Astrocyte (in vitro differentiated cells and primary cell): ENCODE data around the gene NPTN. TPM values are rescaled to one million over a fixed set of nuclear protein-coding genes. Genes with fewer than 3 reads are reported as not detected.

Experiments
- DNase-seq: peaks from one replicate; pipeline ENCODE4 v3.0.0-alpha.2; 2010; ENCODE audit warnings: low read depth
- FAIRE-seq: peaks from 2 replicates; lab custom pipeline; 2011; peaks lifted over from hg19 to GRCh38; lab: Jason Lieb, UNC
- H2AFZ ChIP-seq: 2 replicates; pipeline ENCODE4 v1.6.0; 2012; ENCODE audit warnings: low read depth, low read length, inconsistent platforms
- H3K27ac ChIP-seq: 2 replicates; pipeline ENCODE4 v1.5.1; 2011; ENCODE audit warnings: low read depth, low read length, inconsistent platforms
- H3K27me3 ChIP-seq: 2 replicates; pipeline ENCODE4 v1.6.0; 2011; ENCODE audit warnings: low read length, inconsistent platforms; ENCODE audit not compliant: insufficient read depth
- H3K36me3 ChIP-seq: 2 replicates; pipeline ENCODE4 v1.5.1; 2011; ENCODE audit warnings: low read length, inconsistent platforms; ENCODE audit not compliant: insufficient read depth
- H3K4me1 ChIP-seq: 2 replicates; pipeline ENCODE4 v1.5.1; 2011; ENCODE audit warnings: low read length, inconsistent platforms; ENCODE audit not compliant: insufficient read depth
- H3K4me2 ChIP-seq: 2 replicates; pipeline ENCODE4 v1.6.0; 2012; ENCODE audit warnings: low read length, inconsistent platforms
- H3K4me3 ChIP-seq: 2 replicates; pipeline ENCODE4 v1.5.1; 2011; ENCODE audit warnings: low read depth, mild to moderate bottlenecking, low read length, inconsistent platforms; ENCODE audit not compliant: insufficient read depth
- H3K79me2 ChIP-seq: 2 replicates; pipeline ENCODE4 v1.6.0; 2012; ENCODE audit warnings: mild to moderate bottlenecking, low read length, inconsistent platforms; ENCODE audit not compliant: insufficient read depth
- H3K9ac ChIP-seq: 2 replicates; pipeline ENCODE4 v1.6.0; 2012; ENCODE audit warnings: mild to moderate bottlenecking, low read length, inconsistent platforms
- H3K9me3 ChIP-seq: 2 replicates; pipeline ENCODE4 v1.5.1; 2012; ENCODE audit warnings: low read depth, mild to moderate bottlenecking, low read length, inconsistent platforms; ENCODE audit not compliant: insufficient read depth
- H4K20me1 ChIP-seq: 2 replicates; pipeline ENCODE4 v1.6.0; 2012; ENCODE audit warnings: low read length, inconsistent platforms; ENCODE audit not compliant: insufficient read depth
- H3K27ac Mint-ChIP-seq: one replicate; pipeline ENCODE4 v1.8.0; 2021; ENCODE audit warnings: mild to moderate bottlenecking, mixed read lengths; ENCODE audit not compliant: unreplicated experiment
- H3K27me3 Mint-ChIP-seq: one replicate; pipeline ENCODE4 v1.8.0; 2021; ENCODE audit warnings: low read depth, mixed read lengths; ENCODE audit not compliant: unreplicated experiment
- H3K36me3 Mint-ChIP-seq: one replicate; pipeline ENCODE4 v1.8.0; 2021; ENCODE audit warnings: low read depth, mixed read lengths; ENCODE audit not compliant: unreplicated experiment
- H3K4me1 Mint-ChIP-seq: one replicate; pipeline ENCODE4 v1.8.0; 2021; ENCODE audit warnings: low read depth, mixed read lengths; ENCODE audit not compliant: unreplicated experiment
- H3K4me3 Mint-ChIP-seq: one replicate; pipeline ENCODE4 v1.8.0; 2021; ENCODE audit warnings: mild to moderate bottlenecking, moderate library complexity, mixed read lengths; ENCODE audit not compliant: unreplicated experiment
- H3K9me3 Mint-ChIP-seq: one replicate; pipeline ENCODE4 v1.8.0; 2021; ENCODE audit warnings: mild to moderate bottlenecking, mixed read lengths; ENCODE audit not compliant: unreplicated experiment
- EZH2 ChIP-seq: IDR thresholded peaks from 2 replicates; pipeline ENCODE4 v1.6.1; 2012; ENCODE audit warnings: mild to moderate bottlenecking, low read length, inconsistent platforms; ENCODE audit not compliant: insufficient read depth
- total RNA-seq: library from RNA; stranded (reverse); gene quantifications from 2 replicates; pipeline ENCODE4 v1.2.1, GENCODE V29; 2021
- TF ChIP-seq, protein P1 (sequence below): IDR thresholded peaks from 2 replicates; pipeline ENCODE4 v1.5.1; 2011; ENCODE audit warnings: low read depth, mild to moderate bottlenecking, inconsistent platforms, low read length, moderate library complexity; ENCODE audit not compliant: insufficient read depth

The NPTN gene
- total RNA-seq, 1 donor from 2014 or later = 281 TPM

DNA sequence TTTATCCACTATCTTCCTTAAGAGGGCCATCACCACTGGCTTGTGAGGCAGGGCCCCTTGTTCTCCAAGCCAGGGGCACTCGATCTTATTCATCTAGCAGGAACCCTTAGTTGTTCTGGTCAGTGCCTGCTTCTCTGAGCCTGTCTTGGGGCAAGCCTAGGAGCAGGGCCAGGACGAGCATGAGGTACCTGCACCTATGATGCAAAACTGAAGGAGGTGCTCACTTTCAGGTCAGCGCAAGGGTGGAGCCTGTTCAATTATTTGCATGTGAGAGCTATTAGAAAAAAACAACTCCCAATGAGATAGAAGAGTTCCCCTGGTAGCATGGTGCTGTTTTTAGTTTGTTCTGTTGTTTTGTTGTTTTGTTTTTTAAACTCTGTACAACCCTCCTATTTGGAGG lies 46.0 kb upstream of the NPTN start:
- no peak overlapping the region for H3K4me2 ChIP-seq
- Mint-ChIP-seq H3K9me3 (no peaks in the 10 kb centered on the region), H3K4me3 (no peak overlapping the region), H3K27ac (no peak overlapping the region), H3K4me1 (peaks cover 13% of the 10 kb centered on the region), H3K36me3 (no peaks in the 10 kb centered on the region), H3K27me3 (peaks cover 6% of the 10 kb centered on the region)
- H3K9me3 ChIP-seq = no peaks in the 10 kb centered on the region
- DNase-seq (no peak), FAIRE-seq (no peak)
- no peak overlapping the region for H3K4me3 ChIP-seq
- no peaks in the 10 kb centered on the region for H3K36me3 ChIP-seq
- H3K79me2 ChIP-seq = no peaks in the 10 kb centered on the region
- no peak overlapping the region for H3K27ac ChIP-seq
- peaks cover 7% of the 10 kb centered on the region for H3K27me3 ChIP-seq
- peaks cover 4% of the 10 kb centered on the region for H4K20me1 ChIP-seq
- no peak overlapping the region for H3K9ac ChIP-seq
- H3K4me1 ChIP-seq = peaks cover 6% of the 10 kb centered on the region
- no peak for TF ChIP-seq EZH2
- TF ChIP-seq, protein P1, sequence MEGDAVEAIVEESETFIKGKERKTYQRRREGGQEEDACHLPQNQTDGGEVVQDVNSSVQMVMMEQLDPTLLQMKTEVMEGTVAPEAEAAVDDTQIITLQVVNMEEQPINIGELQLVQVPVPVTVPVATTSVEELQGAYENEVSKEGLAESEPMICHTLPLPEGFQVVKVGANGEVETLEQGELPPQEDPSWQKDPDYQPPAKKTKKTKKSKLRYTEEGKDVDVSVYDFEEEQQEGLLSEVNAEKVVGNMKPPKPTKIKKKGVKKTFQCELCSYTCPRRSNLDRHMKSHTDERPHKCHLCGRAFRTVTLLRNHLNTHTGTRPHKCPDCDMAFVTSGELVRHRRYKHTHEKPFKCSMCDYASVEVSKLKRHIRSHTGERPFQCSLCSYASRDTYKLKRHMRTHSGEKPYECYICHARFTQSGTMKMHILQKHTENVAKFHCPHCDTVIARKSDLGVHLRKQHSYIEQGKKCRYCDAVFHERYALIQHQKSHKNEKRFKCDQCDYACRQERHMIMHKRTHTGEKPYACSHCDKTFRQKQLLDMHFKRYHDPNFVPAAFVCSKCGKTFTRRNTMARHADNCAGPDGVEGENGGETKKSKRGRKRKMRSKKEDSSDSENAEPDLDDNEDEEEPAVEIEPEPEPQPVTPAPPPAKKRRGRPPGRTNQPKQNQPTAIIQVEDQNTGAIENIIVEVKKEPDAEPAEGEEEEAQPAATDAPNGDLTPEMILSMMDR = no peak
- H2AFZ ChIP-seq = no peak overlapping the region

DNA sequence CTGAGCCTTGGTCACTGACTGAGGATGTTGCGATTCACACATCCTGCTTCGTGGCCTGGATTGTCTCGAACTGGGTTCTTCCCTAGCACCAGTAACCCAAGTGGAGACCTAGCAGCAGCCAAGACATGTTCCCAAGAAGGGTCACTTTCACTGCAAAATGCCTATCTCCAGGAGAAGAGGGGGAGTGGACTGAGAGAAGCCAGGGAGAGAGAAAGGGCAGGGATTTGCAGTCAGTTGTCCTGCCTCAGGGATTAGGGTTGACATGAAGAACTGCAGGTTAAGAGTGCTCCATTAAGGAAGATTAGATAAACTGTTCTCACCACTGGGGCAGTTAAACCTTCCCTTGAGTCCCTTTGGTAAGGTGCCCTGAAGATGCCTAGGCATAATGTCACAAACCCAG lies 45.3 kb upstream of the NPTN start:
- Histone ChIP-seq H3K27ac (no peak overlapping the region), H3K4me2 (no peak overlapping the region), H3K79me2 (no peaks in the 10 kb centered on the region), H3K36me3 (no peaks in the 10 kb centered on the region), H3K4me3 (no peak overlapping the region), H3K27me3 (peaks cover 10% of the 10 kb centered on the region), H3K9me3 (no peaks in the 10 kb centered on the region), H3K4me1 (peaks cover 2% of the 10 kb centered on the region), H4K20me1 (peaks cover 4% of the 10 kb centered on the region), H2AFZ (no peak overlapping the region), H3K9ac (no peak overlapping the region)
- Mint-ChIP-seq H3K4me3 (no peak overlapping the region), H3K27ac (no peak overlapping the region), H3K27me3 (peaks cover 12% of the 10 kb centered on the region), H3K9me3 (no peaks in the 10 kb centered on the region), H3K36me3 (no peaks in the 10 kb centered on the region), H3K4me1 (peaks cover 13% of the 10 kb centered on the region)
- FAIRE-seq (no peak), DNase-seq (no peak)
- TF ChIP-seq, protein P1 = no peak
- TF ChIP-seq EZH2 = no peak

DNA sequence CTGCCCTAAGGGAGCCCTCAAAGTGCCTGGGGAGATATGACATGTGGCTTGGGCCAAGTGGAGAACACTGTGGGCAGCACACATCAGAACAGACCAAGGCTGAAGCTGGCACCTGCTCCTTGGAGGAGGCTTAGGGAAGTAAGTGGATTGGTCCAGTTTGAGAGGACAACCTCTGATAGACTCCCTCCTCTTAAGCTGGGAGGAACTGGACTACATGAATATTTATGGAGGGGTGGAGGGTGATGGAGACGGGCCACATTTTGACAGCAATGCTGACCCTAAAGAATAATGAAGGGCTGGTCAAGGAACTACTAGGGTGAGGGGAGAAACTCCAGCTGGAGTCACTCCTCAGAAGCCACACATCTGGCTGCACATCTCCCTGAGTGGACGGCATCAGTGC lies 44.5 kb upstream of the NPTN start:
- no peaks in the 10 kb centered on the region for H3K4me1 ChIP-seq
- Mint-ChIP-seq H3K36me3 (no peaks in the 10 kb centered on the region), H3K27me3 (peaks cover 18% of the 10 kb centered on the region), H3K4me3 (no peak overlapping the region), H3K9me3 (peaks cover 3% of the 10 kb centered on the region), H3K27ac (no peak overlapping the region), H3K4me1 (peaks cover 10% of the 10 kb centered on the region)
- no peak overlapping the region for H3K4me2 ChIP-seq
- DNase-seq = no peak
- no peaks in the 10 kb centered on the region for H3K36me3 ChIP-seq
- TF ChIP-seq, protein P1 = no peak
- no peak for TF ChIP-seq EZH2
- FAIRE-seq = no peak
- H2AFZ ChIP-seq = no peak overlapping the region
- H3K4me3 ChIP-seq = no peak overlapping the region
- peaks cover 4% of the 10 kb centered on the region for H4K20me1 ChIP-seq
- H3K9ac ChIP-seq = no peak overlapping the region
- no peaks in the 10 kb centered on the region for H3K9me3 ChIP-seq
- no peaks in the 10 kb centered on the region for H3K79me2 ChIP-seq
- peaks cover 16% of the 10 kb centered on the region for H3K27me3 ChIP-seq
- H3K27ac ChIP-seq = no peak overlapping the region
